Skeletal muscle satellite cell (primary cell): ENCODE results near the gene MARK4. TPM values are rescaled to one million over a fixed set of nuclear protein-coding genes. Genes with fewer than 3 reads are reported as not detected.

ENCODE experiments used
- H3K27me3 ChIP-seq: 2 replicates; pipeline ENCODE4 v1.7.0; 2013; ENCODE audit warnings: low read length; ENCODE audit not compliant: control insufficient read depth, insufficient read depth
- H3K36me3 ChIP-seq: 2 replicates; pipeline ENCODE4 v1.7.0; 2013; ENCODE audit warnings: mild to moderate bottlenecking, control low read depth, low read length; ENCODE audit not compliant: insufficient read depth
- H3K4me1 ChIP-seq: 2 replicates; pipeline ENCODE4 v1.7.0; 2013; ENCODE audit warnings: low read length; ENCODE audit not compliant: control insufficient read depth, insufficient read depth
- H3K4me2 ChIP-seq: 2 replicates; pipeline ENCODE4 v1.7.0; 2013; ENCODE audit warnings: mild to moderate bottlenecking, low read length
- H3K4me3 ChIP-seq: 2 replicates; pipeline ENCODE4 v1.7.0; 2013; ENCODE audit warnings: low read length
- H3K9ac ChIP-seq: 2 replicates; pipeline ENCODE4 v1.7.0; 2013; ENCODE audit warnings: mild to moderate bottlenecking, low read depth, low read length, moderate library complexity
- H3K9me3 ChIP-seq: replicated peaks from 2 replicates; pipeline ENCODE4 v1.7.0; 2013; ENCODE audit warnings: mild to moderate bottlenecking, control low read depth, low read length
- total RNA-seq: library from RNA; depleted of rRNA; stranded (reverse); fragments of >200 nt; gene quantifications from 2 replicates; pipeline ENCODE4 v1.2.3, GENCODE V29; 2012; rRNA removed

MARK4 gene
- 11.9 and 12.0 TPM in 2 replicates for total RNA-seq

GRCh38 chr19:45250832-45251451 lies at the start of gene MARK4:
Gene MARK4, plus strand, starts transcription at chr19:45251271. Its CDS starts 318 bp downstream, at chr19:45251589.
- Histone ChIP-seq H3K4me3 (peak within 1 kb of the TSS; percentile 81), H3K9ac (peak within 1 kb of the TSS; percentile 90), H3K36me3 (no peaks in the 10 kb centered on the region), H3K4me2 (peak within 1 kb of the TSS; percentile 96), H3K4me1 (peaks cover 21% of the 10 kb centered on the region), H3K27me3 (no peaks in the 10 kb centered on the region), H3K9me3 (no peaks in the 10 kb centered on the region)

DNA sequence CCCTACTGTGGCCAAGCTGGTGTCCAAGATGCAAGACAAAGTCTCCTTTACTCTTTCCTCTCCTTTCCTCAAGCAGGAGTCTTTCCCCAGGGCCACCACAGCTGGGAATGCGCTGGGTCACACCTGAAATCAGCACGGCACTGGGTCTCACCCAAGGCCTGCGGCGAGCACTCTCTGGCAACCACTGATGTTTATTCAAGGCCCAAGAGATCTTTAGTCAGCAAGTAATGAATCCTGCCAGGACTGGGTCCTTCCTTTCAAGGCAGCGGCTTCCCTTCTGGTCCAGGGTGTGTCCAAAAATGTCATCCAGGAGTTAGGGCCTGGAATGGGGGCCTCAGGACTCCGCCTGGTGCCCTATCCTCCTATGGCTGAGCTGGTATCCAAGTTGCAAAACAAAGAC lies 48.4 kb upstream of the MARK4 start:
- Histone ChIP-seq H3K9me3 (no peaks in the 10 kb centered on the region), H3K9ac (no peak overlapping the region), H3K4me3 (no peak overlapping the region), H3K4me2 (no peak overlapping the region), H3K36me3 (no peaks in the 10 kb centered on the region), H3K27me3 (peaks cover 9% of the 10 kb centered on the region), H3K4me1 (no peaks in the 10 kb centered on the region)

DNA sequence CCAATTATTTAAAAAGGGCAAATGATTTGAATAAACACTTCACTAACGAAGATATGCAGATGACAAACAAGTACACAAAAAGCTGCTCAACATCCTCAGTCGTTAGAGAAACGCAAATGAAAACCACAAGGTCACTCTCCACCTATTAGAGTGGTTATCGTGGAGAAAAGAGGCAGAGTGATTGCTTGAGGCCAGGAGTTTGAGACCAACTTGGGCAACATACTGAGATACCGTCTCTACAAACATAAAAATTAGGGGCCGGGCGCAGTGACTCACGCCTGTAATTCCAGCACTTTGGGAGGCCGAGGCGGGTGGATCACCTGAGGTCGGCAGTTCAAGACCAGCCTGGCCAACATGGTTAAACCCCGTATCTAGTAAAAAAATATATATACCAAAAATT lies 45.3 kb upstream of the MARK4 start:
- no peaks in the 10 kb centered on the region for H3K36me3 ChIP-seq
- no peaks in the 10 kb centered on the region for H3K4me1 ChIP-seq
- no peak overlapping the region for H3K4me3 ChIP-seq
- no peak overlapping the region for H3K4me2 ChIP-seq
- no peak overlapping the region for H3K9ac ChIP-seq
- no peaks in the 10 kb centered on the region for H3K9me3 ChIP-seq
- H3K27me3 ChIP-seq = peaks cover 4% of the 10 kb centered on the region

DNA sequence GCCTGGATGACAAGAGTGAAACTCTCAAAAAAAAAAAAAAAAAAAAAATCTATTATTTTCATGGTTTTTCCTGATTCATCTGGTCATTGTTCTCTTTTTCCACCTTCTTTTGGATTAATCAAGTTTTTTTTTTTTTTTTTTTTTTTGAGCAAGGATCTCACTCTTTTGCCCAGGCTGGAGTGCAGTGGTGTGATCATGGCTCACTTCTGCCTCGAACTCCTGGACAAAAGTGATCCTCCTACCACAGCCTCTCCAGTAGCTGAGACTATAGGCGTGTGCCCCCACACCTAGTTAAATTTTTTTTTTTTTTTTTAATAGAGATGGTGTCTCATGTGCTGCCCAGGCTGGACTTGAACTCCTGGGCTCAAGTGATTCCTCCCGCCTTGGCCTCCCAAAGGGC lies 44.7 kb upstream of the MARK4 start:
- H3K9ac ChIP-seq = no peak overlapping the region
- H3K4me3 ChIP-seq = no peak overlapping the region
- no peaks in the 10 kb centered on the region for H3K9me3 ChIP-seq
- H3K4me2 ChIP-seq = no peak overlapping the region
- H3K36me3 ChIP-seq = no peaks in the 10 kb centered on the region
- H3K27me3 ChIP-seq = peaks cover 5% of the 10 kb centered on the region
- H3K4me1 ChIP-seq = no peaks in the 10 kb centered on the region

DNA sequence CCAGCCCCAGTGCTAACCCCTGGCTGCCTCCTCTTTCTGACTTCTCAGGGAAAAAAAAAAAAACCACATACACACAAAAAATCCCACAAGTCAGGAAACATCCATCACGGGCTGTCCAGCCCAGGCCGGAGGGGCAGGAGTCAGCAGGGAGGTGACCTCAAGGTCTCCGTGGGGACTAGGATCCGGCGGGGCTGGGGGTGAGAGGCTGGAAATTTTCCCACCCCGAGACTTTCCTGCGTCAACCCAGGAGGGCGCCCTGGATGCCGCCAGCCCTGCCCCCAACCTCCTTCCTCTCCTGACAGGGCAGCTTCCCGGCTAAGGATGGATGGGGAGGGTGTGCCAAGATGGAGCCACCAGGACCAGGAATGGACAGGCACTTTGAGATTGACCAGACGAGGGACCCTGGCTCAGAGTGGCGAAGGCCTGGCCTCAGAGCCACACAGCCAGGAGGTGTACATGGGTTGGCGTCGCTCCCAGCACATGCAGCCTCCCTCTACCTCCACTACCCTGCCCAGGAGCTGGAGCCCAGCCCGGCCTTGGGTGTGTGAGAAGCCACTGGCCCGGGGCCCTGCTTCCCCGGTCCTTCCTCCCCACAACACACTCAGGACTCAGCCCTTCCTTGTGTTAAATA lies 39.2 kb upstream of the MARK4 start:
- H3K9ac ChIP-seq = no peak overlapping the region
- H3K9me3 ChIP-seq = no peaks in the 10 kb centered on the region
- H3K36me3 ChIP-seq = no peaks in the 10 kb centered on the region
- no peak overlapping the region for H3K4me2 ChIP-seq
- no peak overlapping the region for H3K4me3 ChIP-seq
- H3K4me1 ChIP-seq = no peaks in the 10 kb centered on the region
- peaks cover 34% of the 10 kb centered on the region for H3K27me3 ChIP-seq

GRCh38 chr19:45213031-45213430 lies 38.0 kb upstream of the MARK4 start:
- Histone ChIP-seq H3K27me3 (peaks cover 46% of the 10 kb centered on the region), H3K36me3 (no peaks in the 10 kb centered on the region), H3K4me1 (peaks cover 3% of the 10 kb centered on the region), H3K4me2 (no peak overlapping the region), H3K9ac (no peak overlapping the region), H3K4me3 (no peak overlapping the region), H3K9me3 (no peaks in the 10 kb centered on the region)

DNA sequence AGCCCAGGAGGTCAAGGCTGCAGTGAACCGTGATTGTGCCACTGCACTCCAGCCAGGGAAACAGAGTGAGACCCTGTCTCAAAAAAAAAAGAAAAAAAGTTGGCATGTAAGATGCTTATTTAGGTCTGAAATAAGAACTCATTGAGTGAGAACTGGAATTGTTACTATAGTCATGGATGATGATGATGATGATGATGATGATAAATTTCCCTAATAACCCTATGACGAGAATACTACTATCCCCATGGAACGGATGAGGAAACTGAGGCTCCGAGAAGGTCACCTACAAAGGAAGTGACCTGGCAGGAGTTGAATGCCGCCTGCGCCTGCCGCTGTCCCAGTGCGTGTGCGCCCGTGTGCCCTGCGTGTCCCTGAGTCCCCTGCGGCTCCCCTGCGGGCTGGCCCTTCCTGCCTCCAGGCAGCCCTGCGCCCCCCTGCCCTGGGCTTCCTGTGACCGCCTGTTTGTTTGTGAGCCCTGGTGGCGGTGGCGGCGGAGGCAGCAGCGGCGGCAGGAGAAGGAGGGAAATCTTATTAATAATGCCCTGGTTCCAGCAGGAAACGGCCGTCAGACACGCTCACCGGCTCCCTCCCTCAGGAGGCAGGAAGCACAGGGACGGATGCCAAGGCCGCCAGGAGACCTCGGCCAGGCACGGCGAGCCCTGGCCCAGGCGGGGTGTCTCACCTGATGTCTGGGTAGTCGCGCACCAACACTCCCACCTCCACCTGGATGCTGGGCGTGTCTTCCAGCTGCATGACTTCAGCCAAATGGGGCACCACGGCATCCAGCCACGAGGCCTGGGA lies 35.5 kb upstream of the MARK4 start:
- Histone ChIP-seq H3K4me1 (peaks cover 3% of the 10 kb centered on the region), H3K27me3 (peaks cover 64% of the 10 kb centered on the region), H3K9me3 (no peaks in the 10 kb centered on the region), H3K36me3 (no peaks in the 10 kb centered on the region), H3K9ac (no peak overlapping the region), H3K4me3 (no peak overlapping the region), H3K4me2 (no peak overlapping the region)

- no peak overlapping the region for H3K9ac ChIP-seq
- H3K36me3 ChIP-seq = no peaks in the 10 kb centered on the region
- H3K9me3 ChIP-seq = no peaks in the 10 kb centered on the region
- no peak overlapping the region for H3K4me3 ChIP-seq
- H3K4me2 ChIP-seq = no peak overlapping the region
- H3K27me3 ChIP-seq = peaks cover 69% of the 10 kb centered on the region
- peaks cover 3% of the 10 kb centered on the region for H3K4me1 ChIP-seq
Measured at GRCh38 chr19:45216667-45217066, 34.4 kb upstream of the MARK4 start.

DNA sequence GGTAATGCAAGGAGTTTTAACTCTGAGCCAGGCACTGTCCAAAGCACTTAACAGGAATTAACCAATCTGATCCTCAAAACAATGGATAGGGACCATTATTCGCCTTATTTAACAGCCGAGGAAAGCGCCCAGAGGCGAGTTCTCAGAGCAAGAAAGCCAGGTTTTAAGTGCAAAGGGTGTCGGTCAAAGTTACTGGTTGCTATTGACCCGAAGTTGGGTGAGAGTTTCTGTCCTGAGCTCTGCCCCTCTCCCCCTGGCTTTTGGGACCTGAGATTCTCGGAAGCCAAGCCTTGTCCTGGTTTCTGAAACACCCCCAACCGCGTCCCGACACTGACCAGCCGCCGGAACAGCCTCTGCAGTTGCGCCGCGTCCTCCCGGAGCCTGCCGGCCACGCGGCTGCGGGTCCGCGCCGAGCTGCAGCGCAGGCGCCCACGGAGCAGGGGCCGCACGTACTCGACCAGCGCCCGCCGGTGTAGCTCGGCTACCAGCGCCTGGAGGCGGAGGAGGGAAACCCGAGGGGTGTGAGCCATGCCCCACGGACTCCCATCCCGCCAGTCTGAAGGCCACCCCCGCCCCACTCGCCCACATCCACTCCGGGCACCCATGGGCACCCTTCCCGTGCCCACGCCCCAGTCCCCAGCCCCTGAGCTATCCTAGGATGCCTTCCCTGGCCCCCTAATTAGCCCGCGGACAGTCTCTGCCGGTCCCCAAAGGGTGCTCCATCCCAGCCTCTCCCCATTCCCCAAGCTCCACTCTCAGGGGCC lies 33.7 kb upstream of the MARK4 start:
- no peaks in the 10 kb centered on the region for H3K9me3 ChIP-seq
- peaks cover 3% of the 10 kb centered on the region for H3K4me1 ChIP-seq
- peak overlapping the region; percentile 75 for H3K4me2 ChIP-seq
- peaks cover 72% of the 10 kb centered on the region for H3K27me3 ChIP-seq
- no peaks in the 10 kb centered on the region for H3K36me3 ChIP-seq
- no peak overlapping the region for H3K9ac ChIP-seq
- H3K4me3 ChIP-seq = peak overlapping the region; percentile 49

- no peak overlapping the region for H3K9ac ChIP-seq
- no peaks in the 10 kb centered on the region for H3K9me3 ChIP-seq
- no peaks in the 10 kb centered on the region for H3K36me3 ChIP-seq
- H3K27me3 ChIP-seq = peaks cover 78% of the 10 kb centered on the region
- peaks cover 3% of the 10 kb centered on the region for H3K4me1 ChIP-seq
- H3K4me3 ChIP-seq = no peak overlapping the region
- peak overlapping the region; percentile 75 for H3K4me2 ChIP-seq
Measured at GRCh38 chr19:45217957-45218334, 33.1 kb upstream of the MARK4 start.

DNA sequence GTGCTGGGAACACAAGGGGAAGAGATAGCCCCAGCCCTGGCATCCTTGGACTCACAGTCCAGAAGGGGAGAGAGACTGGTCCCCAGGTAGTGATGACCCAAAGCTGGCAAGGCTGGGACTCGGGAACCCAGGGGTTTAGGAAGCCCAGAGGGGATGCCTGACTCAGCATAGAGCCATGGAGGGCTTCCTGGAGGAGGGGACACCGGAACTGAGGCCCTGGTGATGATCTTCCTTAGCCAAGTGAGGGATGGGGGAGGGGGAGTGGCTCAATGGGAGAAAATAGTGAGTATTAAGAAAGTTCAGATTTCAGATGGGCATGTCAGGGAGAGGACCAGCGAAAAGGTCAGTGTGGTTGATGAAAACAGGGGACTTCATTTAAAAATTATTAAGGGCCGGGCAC lies 32.6 kb upstream of the MARK4 start:
- H3K4me2 ChIP-seq = no peak overlapping the region
- H3K27me3 ChIP-seq = peaks cover 75% of the 10 kb centered on the region
- H3K36me3 ChIP-seq = no peaks in the 10 kb centered on the region
- no peak overlapping the region for H3K9ac ChIP-seq
- peaks cover 3% of the 10 kb centered on the region for H3K4me1 ChIP-seq
- H3K4me3 ChIP-seq = no peak overlapping the region
- no peaks in the 10 kb centered on the region for H3K9me3 ChIP-seq
